ENCODE results near the gene ZNF467.

ZNF467 gene

DNA sequence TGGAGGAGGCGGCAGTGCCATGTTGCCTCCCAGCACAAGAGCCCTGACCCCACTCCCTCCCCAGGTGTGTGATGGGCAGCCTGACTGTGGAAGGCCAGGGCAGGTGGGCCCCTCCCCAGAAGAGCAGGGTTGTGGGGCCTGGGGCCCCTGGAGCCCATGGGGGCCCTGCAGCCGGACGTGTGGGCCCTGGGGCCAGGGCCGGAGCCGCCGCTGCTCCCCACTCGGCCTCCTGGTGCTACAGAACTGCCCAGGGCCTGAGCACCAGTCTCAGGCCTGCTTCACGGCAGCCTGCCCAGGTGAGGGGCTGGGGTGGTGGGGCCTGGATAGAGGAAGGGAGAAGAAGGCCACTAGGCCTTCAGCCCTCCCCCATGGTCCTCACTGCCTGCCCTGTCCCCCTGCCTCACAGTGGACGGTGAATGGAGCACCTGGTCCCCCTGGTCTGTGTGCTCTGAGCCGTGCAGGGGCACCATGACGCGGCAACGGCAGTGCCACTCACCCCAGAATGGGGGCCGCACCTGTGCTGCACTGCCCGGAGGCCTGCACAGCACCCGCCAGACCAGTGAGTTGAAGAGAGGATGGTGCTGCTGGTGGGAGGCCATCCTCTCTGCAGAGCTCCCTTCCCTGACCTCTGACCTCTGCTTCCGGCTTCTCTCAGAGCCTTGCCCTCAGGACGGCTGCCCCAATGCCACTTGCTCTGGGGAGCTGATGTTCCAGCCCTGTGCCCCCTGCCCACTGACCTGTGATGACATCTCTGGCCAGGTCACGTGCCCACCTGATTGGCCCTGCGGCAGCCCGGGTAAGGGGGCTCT is 18.2 kb upstream of the ZNF467 start (continued):
- TF ChIP-seq ZFP3 (CRISPR knock-in tag; IDR thresholded peaks at IDR 0.05) (no peak), TOX (CRISPR knock-in tag; IDR thresholded peaks at IDR 0.05; ENCODE audit: borderline replicate concordance) (no peak), ESRRG (CRISPR knock-in tag; IDR thresholded peaks at IDR 0.05) (no peak)

DNA sequence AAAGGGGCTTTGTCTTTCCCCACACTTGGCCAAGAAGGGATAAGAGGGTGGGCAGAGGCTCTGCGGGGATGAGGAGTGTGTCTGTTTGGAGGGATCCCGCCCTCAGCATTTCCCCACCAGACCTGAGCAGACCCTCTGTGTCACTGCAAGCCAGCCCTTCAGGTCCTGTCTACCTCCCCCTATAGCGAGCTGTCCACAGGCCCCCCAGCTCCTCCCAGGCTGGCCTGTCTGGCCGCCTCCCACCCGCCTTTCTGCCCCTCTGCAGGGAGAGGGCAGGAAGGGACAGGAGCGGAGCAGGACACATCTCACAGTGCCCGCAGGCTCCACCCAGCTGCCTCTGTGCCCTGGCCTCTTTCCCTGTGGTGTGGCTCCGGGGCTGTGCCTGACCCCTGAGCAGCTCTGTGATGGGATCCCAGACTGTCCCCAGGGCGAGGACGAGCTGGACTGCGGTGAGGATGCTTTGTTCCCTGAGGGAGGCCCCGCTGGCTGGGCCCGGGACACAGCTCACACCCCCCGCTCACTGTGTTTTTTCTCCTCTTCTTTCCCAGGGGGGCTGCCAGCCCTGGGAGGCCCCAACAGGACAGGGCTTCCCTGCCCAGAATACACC is 17.5 kb upstream of the ZNF467 start:
- ATAC-seq, result no peak
- TF ChIP-seq PPARA (CRISPR knock-in tag; IDR thresholded peaks at IDR 0.05; ENCODE audit: borderline replicate concordance) (no peak), ZNF8 (CRISPR knock-in tag; IDR thresholded peaks at IDR 0.05) (no peak), ZNF565 (CRISPR knock-in tag; conservative IDR thresholded peaks at IDR 0.05; ENCODE audit: low read depth) (no peak), OSR1 (CRISPR knock-in tag; IDR thresholded peaks at IDR 0.05) (no peak), ZFP30 (CRISPR knock-in tag; IDR thresholded peaks at IDR 0.05) (no peak), RARB (CRISPR knock-in tag; IDR thresholded peaks at IDR 0.05) (no peak), ZNF70 (CRISPR knock-in tag; IDR thresholded peaks at IDR 0.05) (no peak), TCF4 (CRISPR knock-in tag; IDR thresholded peaks at IDR 0.05; ENCODE audit: borderline replicate concordance) (no peak), ESRRG (CRISPR knock-in tag; IDR thresholded peaks at IDR 0.05) (no peak)
- TF ChIP-seq, protein P1, sequence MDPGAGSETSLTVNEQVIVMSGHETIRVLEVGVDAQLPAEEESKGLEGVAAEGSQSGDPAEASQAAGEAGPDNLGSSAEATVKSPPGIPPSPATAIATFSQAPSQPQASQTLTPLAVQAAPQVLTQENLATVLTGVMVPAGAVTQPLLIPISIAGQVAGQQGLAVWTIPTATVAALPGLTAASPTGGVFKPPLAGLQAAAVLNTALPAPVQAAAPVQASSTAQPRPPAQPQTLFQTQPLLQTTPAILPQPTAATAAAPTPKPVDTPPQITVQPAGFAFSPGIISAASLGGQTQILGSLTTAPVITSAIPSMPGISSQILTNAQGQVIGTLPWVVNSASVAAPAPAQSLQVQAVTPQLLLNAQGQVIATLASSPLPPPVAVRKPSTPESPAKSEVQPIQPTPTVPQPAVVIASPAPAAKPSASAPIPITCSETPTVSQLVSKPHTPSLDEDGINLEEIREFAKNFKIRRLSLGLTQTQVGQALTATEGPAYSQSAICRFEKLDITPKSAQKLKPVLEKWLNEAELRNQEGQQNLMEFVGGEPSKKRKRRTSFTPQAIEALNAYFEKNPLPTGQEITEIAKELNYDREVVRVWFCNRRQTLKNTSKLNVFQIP (CRISPR knock-in tag; IDR thresholded peaks at IDR 0.05; ENCODE audit: borderline replicate concordance, low read depth), result no peak

DNA sequence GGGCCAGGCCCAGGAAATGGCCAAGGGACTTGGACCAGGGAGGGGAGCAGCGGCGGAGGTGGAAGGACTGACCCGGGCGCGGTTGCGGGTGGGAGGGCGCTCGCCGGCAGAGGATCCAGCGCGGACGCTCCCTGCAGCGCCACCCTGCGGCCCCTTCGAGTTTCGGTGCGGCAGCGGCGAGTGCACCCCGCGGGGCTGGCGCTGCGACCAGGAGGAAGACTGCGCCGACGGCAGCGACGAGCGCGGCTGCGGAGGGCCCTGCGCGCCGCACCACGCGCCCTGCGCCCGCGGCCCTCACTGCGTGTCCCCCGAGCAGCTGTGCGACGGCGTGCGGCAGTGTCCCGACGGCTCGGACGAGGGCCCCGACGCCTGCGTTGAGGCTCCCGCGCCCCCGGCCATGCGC is 16.8 kb upstream of the ZNF467 start:
- ATAC-seq, result peak; percentile 65
- TF ChIP-seq PPARA (CRISPR knock-in tag; IDR thresholded peaks at IDR 0.05; ENCODE audit: borderline replicate concordance) (no peak), ZNF565 (CRISPR knock-in tag; conservative IDR thresholded peaks at IDR 0.05; ENCODE audit: low read depth) (no peak), ZC3H10 (CRISPR knock-in tag; IDR thresholded peaks at IDR 0.05) (no peak), BACH2 (CRISPR knock-in tag; IDR thresholded peaks at IDR 0.05; ENCODE audit: borderline replicate concordance) (no peak)
- TF ChIP-seq, protein P1 (CRISPR knock-in tag; IDR thresholded peaks at IDR 0.05; ENCODE audit: borderline replicate concordance, low read depth), result no peak

DNA sequence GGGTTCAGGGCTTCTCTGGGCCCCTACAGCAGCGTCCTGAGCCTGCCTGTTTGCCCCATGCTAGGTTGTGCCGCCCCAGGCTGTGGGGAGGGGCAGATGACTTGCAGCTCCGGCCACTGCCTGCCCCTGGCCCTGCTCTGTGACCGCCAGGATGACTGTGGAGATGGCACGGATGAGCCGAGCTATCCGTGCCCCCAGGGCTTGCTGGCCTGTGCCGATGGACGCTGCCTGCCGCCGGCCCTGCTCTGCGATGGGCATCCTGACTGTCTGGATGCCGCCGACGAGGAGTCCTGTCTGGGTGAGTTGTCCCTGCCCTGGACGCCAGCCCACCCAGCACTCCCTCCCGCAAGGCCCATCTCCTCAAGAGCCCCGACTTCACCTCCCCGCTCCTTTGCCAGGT is 15.7 kb upstream of the ZNF467 start:
- ATAC-seq, result peak; percentile 3; the same call in 1 of the 3 replicates
- TF ChIP-seq, protein P2, sequence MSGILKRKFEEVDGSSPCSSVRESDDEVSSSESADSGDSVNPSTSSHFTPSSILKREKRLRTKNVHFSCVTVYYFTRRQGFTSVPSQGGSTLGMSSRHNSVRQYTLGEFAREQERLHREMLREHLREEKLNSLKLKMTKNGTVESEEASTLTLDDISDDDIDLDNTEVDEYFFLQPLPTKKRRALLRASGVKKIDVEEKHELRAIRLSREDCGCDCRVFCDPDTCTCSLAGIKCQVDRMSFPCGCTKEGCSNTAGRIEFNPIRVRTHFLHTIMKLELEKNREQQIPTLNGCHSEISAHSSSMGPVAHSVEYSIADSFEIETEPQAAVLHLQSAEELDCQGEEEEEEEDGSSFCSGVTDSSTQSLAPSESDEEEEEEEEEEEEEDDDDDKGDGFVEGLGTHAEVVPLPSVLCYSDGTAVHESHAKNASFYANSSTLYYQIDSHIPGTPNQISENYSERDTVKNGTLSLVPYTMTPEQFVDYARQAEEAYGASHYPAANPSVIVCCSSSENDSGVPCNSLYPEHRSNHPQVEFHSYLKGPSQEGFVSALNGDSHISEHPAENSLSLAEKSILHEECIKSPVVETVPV (CRISPR knock-in tag; IDR thresholded peaks at IDR 0.05), result no peak
- TF ChIP-seq ZC3H10 (CRISPR knock-in tag; IDR thresholded peaks at IDR 0.05) (no peak), ESRRG (CRISPR knock-in tag; IDR thresholded peaks at IDR 0.05) (no peak), ISL1 (CRISPR knock-in tag; IDR thresholded peaks at IDR 0.05) (no peak), GLIS3 (CRISPR knock-in tag; IDR thresholded peaks at IDR 0.05) (no peak), TOX (CRISPR knock-in tag; IDR thresholded peaks at IDR 0.05; ENCODE audit: borderline replicate concordance) (no peak), RARB (CRISPR knock-in tag; IDR thresholded peaks at IDR 0.05) (no peak), TCF4 (CRISPR knock-in tag; IDR thresholded peaks at IDR 0.05; ENCODE audit: borderline replicate concordance) (no peak), ZNF8 (CRISPR knock-in tag; IDR thresholded peaks at IDR 0.05) (no peak), CSDC2 (CRISPR knock-in tag; IDR thresholded peaks at IDR 0.05) (no peak), ARNTL (CRISPR knock-in tag; IDR thresholded peaks at IDR 0.05; ENCODE audit: borderline replicate concordance, low read depth) (no peak), ZFP3 (CRISPR knock-in tag; IDR thresholded peaks at IDR 0.05) (no peak), ZNF70 (CRISPR knock-in tag; IDR thresholded peaks at IDR 0.05) (no peak), ZNF565 (CRISPR knock-in tag; conservative IDR thresholded peaks at IDR 0.05; ENCODE audit: low read depth) (no peak), SNAI2 (CRISPR knock-in tag; IDR thresholded peaks at IDR 0.05) (no peak), ZFP30 (CRISPR knock-in tag; IDR thresholded peaks at IDR 0.05) (no peak)
- TF ChIP-seq, protein P3, sequence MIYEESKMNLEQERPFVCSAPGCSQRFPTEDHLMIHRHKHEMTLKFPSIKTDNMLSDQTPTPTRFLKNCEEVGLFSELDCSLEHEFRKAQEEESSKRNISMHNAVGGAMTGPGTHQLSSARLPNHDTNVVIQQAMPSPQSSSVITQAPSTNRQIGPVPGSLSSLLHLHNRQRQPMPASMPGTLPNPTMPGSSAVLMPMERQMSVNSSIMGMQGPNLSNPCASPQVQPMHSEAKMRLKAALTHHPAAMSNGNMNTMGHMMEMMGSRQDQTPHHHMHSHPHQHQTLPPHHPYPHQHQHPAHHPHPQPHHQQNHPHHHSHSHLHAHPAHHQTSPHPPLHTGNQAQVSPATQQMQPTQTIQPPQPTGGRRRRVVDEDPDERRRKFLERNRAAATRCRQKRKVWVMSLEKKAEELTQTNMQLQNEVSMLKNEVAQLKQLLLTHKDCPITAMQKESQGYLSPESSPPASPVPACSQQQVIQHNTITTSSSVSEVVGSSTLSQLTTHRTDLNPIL (CRISPR knock-in tag; IDR thresholded peaks at IDR 0.05; ENCODE audit: low read depth), result no peak
- TF ChIP-seq, protein P1 (CRISPR knock-in tag; IDR thresholded peaks at IDR 0.05; ENCODE audit: borderline replicate concordance, low read depth), result no peak
- TF ChIP-seq, protein P4, sequence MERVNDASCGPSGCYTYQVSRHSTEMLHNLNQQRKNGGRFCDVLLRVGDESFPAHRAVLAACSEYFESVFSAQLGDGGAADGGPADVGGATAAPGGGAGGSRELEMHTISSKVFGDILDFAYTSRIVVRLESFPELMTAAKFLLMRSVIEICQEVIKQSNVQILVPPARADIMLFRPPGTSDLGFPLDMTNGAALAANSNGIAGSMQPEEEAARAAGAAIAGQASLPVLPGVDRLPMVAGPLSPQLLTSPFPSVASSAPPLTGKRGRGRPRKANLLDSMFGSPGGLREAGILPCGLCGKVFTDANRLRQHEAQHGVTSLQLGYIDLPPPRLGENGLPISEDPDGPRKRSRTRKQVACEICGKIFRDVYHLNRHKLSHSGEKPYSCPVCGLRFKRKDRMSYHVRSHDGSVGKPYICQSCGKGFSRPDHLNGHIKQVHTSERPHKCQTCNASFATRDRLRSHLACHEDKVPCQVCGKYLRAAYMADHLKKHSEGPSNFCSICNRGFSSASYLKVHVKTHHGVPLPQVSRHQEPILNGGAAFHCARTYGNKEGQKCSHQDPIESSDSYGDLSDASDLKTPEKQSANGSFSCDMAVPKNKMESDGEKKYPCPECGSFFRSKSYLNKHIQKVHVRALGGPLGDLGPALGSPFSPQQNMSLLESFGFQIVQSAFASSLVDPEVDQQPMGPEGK (CRISPR knock-in tag; IDR thresholded peaks at IDR 0.05; ENCODE audit: borderline replicate concordance), result no peak

Data from SK-N-SH treated with all-trans-retinoic acid at 6 μM for 48 hours (cell line).